Nephron progenitor cell (in vitro differentiated cells): ENCODE measurements around the gene STK11.

Source experiments
- DNase-seq: peaks from one replicate; pipeline ENCODE4 v3.0.0; 2021
- H3K27ac Mint-ChIP-seq: 2 replicates; pipeline ENCODE4 v1.8.0; 2021; ENCODE audit warnings: mild to moderate bottlenecking, moderate library complexity, mixed read lengths
- H3K27me3 Mint-ChIP-seq: 2 replicates; pipeline ENCODE4 v1.8.0; 2021; ENCODE audit warnings: mild to moderate bottlenecking, low read depth, mixed read lengths; ENCODE audit not compliant: poor library complexity
- H3K36me3 Mint-ChIP-seq: 2 replicates; pipeline ENCODE4 v1.8.0; 2021; ENCODE audit warnings: low read depth, mixed read lengths
- H3K4me1 Mint-ChIP-seq: 2 replicates; pipeline ENCODE4 v1.8.0; 2021; ENCODE audit warnings: mixed read lengths
- H3K4me3 Mint-ChIP-seq: 2 replicates; pipeline ENCODE4 v1.8.0; 2021; ENCODE audit warnings: mild to moderate bottlenecking, moderate library complexity, mixed read lengths
- H3K9me3 Mint-ChIP-seq: 2 replicates; pipeline ENCODE4 v1.8.0; 2021; ENCODE audit warnings: mild to moderate bottlenecking, moderate library complexity, mixed read lengths
- CTCF ChIP-seq: fragments of 200-600 bp; sonication (generic); IDR thresholded peaks from 2 replicates; pipeline ENCODE4 v1.5.0; 2021; ENCODE audit warnings: antibody characterized with exemption

The STK11 gene

DNA sequence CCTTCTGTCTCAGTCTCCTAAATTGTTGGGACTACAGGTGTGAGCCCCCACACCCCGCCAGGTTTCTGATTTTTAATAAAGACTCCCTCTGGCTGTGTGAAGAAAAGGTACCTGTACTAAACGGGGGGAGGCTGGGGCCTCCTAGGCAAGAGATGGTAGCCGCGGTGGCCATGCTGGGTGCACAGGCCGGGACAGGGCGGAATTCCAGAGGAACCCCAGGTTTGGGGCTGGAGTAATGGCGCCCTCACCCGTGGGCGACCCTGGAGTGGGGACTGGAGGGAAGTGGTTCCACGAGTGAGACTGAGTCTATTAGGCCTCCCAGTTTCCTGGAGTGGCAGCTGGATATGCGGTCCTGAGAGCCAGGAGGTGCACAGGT is 33.8 kb downstream of the STK11 start:
- Mint-ChIP-seq H3K4me3 (peak overlapping the region; percentile 82), H3K27me3 (no peaks in the 10 kb centered on the region), H3K36me3 (no peaks in the 10 kb centered on the region), H3K4me1 (peaks cover 29% of the 10 kb centered on the region), H3K27ac (no peak overlapping the region), H3K9me3 (no peaks in the 10 kb centered on the region)
- DNase-seq, result no peak
- TF ChIP-seq CTCF, result no peak

- no peaks in the 10 kb centered on the region for H3K36me3 Mint-ChIP-seq
- DNase-seq, result peak; percentile 96
- H3K27ac Mint-ChIP-seq, result no peak overlapping the region
- H3K4me1 Mint-ChIP-seq, result peaks cover 34% of the 10 kb centered on the region
- peak; percentile 75 for TF ChIP-seq CTCF
- no peaks in the 10 kb centered on the region for H3K9me3 Mint-ChIP-seq
- no peaks in the 10 kb centered on the region for H3K27me3 Mint-ChIP-seq
- H3K4me3 Mint-ChIP-seq, result peak overlapping the region; percentile 82
Measured at GRCh38 chr19:1239796-1240737, 34.5 kb downstream of the STK11 start.

DNA sequence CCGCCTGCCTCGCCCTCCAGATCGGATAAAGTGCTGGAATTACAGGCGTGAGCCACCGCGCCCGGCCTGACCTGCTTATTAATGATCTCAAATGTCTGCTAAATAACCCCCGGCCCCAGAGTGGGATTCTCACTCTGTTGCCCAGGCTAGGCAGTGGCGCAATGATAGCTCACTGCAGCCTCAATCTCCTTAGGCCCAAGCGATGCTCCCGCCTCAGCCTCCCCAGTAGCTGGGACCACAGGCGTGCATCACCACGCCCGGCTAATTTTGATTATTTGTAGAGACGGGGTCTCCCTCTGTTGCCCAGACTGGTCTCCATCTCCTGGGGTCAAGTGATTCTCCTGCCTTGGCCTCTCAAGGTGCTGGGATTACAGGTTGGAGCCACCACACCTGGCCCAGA is 35.3 kb downstream of the STK11 start:
- Mint-ChIP-seq H3K4me1 (peaks cover 34% of the 10 kb centered on the region), H3K27me3 (no peaks in the 10 kb centered on the region), H3K9me3 (no peaks in the 10 kb centered on the region), H3K36me3 (no peaks in the 10 kb centered on the region), H3K27ac (no peak overlapping the region), H3K4me3 (peak overlapping the region; percentile 78)
- TF ChIP-seq CTCF, result no peak
- no peak for DNase-seq

- Mint-ChIP-seq H3K27ac (no peak within 1 kb of the TSS), H3K4me1 (peaks cover 36% of the 10 kb centered on the region), H3K27me3 (no peaks in the 10 kb centered on the region), H3K36me3 (no peaks in the 10 kb centered on the region), H3K4me3 (peak within 1 kb of the TSS; percentile 84), H3K9me3 (no peaks in the 10 kb centered on the region)
- TF ChIP-seq CTCF, result no peak
- peak; percentile 90 for DNase-seq
Measured at GRCh38 chr19:1241417-1242095, 36.0 kb downstream of the STK11 start, which contains the start of gene ATP5F1D. Gene ATP5F1D, plus strand, starts transcription at chr19:1241751. Its CDS starts 100 bp downstream, at chr19:1241851.

DNA sequence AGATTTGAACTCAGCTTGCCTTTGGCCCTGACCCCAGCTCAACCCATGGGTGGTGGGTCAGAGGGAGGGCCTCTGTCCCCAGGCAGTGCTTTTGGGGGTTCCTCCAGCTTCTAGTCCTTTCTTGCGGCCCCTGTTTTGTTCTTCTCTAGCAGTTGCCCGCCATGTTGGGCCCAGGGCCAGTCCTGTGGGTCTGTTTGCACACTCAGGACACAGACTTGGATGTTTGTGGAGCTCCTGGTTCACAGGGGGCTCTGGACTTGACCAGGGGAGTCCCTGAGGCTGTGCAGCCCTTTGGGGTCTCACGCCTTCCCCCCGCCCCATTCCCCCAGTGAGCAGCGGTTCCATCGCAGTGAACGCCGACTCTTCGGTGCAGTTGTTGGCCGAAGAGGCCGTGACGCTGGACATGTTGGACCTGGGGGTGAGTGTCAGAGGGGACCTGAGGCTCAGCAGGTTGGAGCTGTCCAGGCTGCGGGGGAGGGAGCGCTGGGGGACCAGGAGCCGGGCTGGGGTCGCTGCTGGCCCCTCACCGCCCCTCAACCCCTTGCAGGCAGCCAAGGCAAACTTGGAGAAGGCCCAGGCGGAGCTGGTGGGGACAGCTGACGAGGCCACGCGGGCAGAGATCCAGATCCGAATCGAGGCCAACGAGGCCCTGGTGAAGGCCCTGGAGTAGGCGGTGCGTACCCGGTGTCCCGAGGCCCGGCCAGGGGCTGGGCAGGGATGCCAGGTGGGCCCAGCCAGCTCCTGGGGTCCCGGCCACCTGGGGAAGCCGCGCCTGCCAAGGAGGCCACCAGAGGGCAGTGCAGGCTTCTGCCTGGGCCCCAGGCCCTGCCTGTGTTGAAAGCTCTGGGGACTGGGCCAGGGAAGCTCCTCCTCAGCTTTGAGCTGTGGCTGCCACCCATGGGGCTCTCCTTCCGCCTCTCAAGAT is 38.5 kb downstream of the STK11 start:
- H3K4me1 Mint-ChIP-seq, result peaks cover 30% of the 10 kb centered on the region
- no peak overlapping the region for H3K27ac Mint-ChIP-seq
- TF ChIP-seq CTCF, result peak; percentile 87
- H3K27me3 Mint-ChIP-seq, result no peaks in the 10 kb centered on the region
- no peaks in the 10 kb centered on the region for H3K36me3 Mint-ChIP-seq
- H3K4me3 Mint-ChIP-seq, result peak overlapping the region; percentile 60
- H3K9me3 Mint-ChIP-seq, result no peaks in the 10 kb centered on the region
- peak; percentile 89 for DNase-seq
